Activated CD8-positive, alpha-beta memory T cell treated with anti-CD3 and anti-CD28 coated beads for 48 hours (primary cell): ENCODE results near the gene RNPS1.
A peak's percentile ranks its signal among the peaks of the same experiment; 100 is the strongest.

Experiments
- DNase-seq, 3 experiments: peaks; one replicate each; pipeline ENCODE4 v3.0.0-alpha.2; 2020; ENCODE audit warnings: low read depth in 2 of 3, low spot score in 2 of 3

Gene RNPS1

DNA sequence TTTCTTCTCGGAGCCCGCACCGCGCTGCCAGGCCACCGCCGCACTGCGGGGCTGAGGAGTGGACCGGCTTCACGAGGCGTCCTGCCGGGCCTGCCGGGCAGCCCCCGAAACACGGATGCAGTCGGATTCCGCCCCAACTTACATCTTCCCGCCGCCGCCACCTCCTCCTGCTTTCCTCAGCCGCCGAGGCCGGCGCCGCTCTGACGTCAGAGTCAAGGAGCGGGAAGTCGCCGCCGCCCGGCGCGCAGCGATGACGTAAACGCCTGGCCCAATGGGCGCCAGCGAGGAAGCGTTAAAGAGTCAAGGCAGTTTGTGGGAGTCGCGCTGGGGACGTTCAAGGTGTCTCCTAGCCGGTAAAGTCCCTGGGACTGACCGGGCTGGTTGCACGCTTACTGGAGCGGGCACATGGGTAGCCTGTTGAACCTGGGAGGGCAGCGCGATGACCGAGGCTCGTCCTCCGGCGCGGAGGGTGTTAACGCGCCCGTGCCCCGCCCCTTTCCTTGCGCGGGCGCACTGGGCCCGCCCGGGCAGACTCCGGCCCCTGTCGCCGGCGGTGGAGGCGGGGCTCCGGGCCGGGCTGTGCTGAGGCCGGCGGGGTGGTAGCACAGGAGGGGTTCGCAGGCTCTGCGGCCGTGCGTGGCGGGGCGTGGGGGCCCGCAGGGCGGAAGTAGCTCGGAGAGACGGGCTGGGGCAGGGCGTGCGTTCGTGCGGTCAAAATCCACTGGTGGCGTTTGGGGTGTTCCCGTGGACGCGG lies at the start of gene RNPS1:
Gene RNPS1, minus strand, starts transcription at position 214 of the 754 bp plus-strand sequence. CDS start 3,483 bp downstream, outside the sequence.
- DNase-seq: peak; percentile 95 to 99 (median 98)

DNA sequence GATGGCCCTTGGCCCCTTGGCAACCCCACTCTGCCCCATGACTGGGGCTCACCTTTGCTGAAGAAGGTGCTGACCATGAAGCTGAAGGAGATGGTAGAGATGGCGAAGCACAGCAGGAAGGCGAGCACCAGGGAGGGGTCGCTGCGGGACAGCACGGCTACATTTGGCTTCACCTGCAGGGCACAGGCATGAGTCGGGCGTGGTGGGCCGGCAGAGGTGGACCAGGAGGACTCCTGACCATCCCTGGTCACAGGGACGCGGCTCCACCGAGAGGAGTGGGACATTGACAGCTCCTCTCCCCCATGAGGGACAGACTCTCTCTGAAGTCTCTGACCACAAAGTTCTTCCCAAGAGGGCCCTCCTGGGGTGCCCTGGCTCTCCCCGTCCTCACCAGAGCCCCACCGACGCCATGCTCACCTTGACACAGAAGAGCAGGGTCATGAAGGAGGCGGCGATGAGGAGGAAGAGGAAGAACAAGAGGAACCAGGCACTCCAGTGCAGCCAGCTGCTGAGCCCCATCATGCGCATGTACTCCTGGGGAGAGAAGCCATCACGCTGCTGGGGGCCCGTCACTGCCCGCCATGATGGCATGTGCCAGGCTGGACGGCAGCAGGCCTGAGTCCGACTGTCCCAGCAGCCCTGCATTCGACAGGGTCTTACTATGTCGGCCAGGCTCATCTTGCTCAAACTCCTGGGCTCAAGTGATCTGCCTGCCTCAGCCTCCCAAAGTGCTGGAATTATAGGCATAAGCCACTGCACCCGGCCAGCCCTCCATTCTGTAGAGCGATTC lies 49.5 kb upstream of the RNPS1 start:
- DNase-seq: no peak

- no peak for DNase-seq
Measured at GRCh38 chr16:2308089-2308962, 40.4 kb upstream of the RNPS1 start.

GRCh38 chr16:2299915-2300192 lies 31.9 kb upstream of the RNPS1 start:
- DNase-seq: no peak

- no peak for DNase-seq
Measured at GRCh38 chr16:2299121-2299914, 31.4 kb upstream of the RNPS1 start.

DNA sequence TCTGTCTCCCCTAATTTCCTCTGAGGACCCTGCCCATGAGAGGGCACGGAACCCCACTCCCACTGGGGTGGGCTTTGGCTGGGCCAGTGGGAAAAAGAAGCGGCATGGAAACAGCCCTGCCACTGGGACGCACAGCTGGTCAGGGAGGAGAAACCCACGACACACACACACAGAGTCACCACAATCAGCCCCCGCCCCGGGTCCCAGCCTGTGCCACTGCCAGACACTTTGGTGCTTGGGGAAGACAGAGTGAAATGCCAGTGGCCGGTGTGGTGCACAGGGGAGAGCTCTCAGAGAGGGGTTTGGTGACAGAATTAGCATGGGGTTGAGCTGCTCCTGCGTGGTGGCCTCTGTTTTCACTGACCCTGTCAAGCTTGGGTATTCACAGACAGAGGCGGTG lies 30.7 kb upstream of the RNPS1 start:
- no peak for DNase-seq

GRCh38 chr16:2297506-2297860 lies 29.6 kb upstream of the RNPS1 start:
- no peak for DNase-seq

- DNase-seq: no peak
Measured at GRCh38 chr16:2296661-2297505, 29.0 kb upstream of the RNPS1 start.

DNA sequence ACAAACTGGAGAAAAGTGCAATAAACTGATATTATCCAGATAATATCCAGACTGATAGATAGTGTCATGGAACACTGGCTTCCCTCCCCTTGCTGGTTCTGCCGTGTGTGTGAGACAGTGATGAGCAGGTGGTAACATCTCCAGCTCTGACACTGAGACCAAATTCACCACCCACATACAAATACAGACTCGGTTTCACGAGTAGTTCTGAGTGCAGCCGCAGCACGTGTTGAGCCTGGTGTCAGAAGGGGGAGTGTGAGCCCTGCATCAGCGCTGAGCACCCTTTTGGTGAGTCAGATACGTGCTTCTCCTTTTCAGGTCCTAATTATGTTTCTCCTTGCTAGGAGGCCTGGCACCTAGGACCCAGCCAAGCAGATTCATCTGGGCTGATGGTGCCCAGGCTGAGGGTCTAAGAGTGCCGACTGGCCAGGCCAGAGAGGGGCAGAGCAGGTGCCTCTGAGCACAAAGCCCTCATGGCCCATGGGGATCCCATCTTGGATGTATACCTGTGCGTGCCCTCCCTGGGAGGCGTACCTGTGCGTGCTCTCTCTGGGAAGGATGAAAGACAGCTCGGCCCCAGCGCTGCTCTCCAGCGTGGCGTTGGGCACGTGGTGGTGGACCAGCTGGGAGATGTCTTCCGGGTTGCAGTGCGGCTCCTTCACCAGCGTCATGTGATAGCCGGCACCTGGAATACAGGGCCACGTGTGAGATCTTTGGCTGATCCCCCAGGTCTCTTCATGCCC lies 27.3 kb upstream of the RNPS1 start:
- DNase-seq: no peak

- no peak for DNase-seq
Measured at GRCh38 chr16:2292221-2292620, 24.3 kb upstream of the RNPS1 start.

DNA sequence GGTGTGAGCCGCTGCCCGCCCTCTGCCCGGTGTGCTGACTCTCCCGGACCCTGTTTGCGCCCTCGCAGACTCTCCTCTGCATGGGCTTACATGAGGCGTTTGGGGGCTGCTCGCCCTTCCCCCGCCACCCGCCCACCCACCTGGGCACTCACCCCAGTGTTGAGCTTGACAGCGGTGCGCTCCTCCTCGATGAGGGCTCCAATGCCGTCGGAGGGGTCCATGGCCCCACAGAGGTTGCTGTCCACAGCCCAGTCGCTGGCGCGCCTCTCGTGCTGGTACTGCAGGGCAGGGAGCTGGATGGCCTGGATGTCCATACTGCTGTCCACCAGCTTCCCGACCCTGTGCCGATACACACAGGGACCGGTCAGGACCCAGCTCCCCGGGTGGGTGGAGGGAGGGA lies 21.4 kb upstream of the RNPS1 start:
- DNase-seq: no peak

DNA sequence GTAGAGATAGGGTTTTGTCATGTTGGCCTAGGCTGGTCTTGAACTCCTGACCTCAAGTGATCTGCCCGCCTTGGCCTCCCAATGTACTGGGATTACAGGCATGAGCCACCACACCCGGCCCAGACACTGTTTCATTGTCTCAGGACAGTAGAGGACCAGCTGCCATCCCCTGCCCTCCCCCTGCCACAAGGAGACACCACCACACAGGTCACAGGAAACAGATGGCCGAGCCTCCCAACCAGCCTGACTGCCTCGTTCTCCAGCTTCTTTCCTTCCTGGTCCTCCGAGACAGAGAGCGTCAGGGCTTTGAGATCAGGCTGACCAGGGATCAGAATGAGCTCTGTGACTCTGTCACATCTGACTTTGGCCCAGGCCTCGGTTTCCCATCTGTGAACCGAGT lies 20.8 kb upstream of the RNPS1 start:
- DNase-seq: no peak

GRCh38 chr16:2287916-2288547 lies 20.1 kb upstream of the RNPS1 start:
- DNase-seq: no peak

GRCh38 chr16:2286550-2286949 lies 18.6 kb upstream of the RNPS1 start:
- DNase-seq: no peak

DNA sequence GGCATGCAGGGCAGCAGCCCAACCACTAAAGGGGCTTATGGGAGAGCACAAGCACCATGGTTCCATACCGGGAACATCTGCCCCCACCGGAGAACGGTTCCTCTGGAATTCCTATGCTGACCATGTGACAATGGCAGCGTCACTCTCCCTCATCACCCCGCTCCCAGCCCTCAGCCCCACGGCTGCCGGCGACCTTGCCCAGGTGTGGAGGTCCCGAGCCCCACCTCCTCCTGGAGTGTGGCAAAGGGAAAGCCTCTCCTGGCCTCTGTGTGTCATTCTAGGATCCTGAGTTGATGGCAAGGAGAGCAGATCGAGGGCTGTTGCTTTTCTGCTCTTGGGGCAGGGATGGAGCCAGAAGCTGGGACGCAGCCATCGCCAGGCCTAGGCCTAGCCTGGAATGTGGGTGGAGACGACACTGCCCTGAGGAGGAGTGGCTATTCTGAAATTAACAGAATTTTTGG lies 17.8 kb upstream of the RNPS1 start:
- DNase-seq: no peak

- DNase-seq: no peak
Measured at GRCh38 chr16:2284797-2285576, 17.1 kb upstream of the RNPS1 start.

- no peak for DNase-seq
Measured at GRCh38 chr16:2284001-2284770, 16.3 kb upstream of the RNPS1 start.
